CD4-positive, alpha-beta T cell treated with Interleukin-4 for 4 hours (primary cell): ENCODE results near the gene TNFSF12.
"Not testable (repeated sequence)": the region's sequence is repeated elsewhere in the genome, so short reads cannot be mapped to it uniquely, and the experiment has no call there.

Source experiments
- DNase-seq: peaks from one replicate; pipeline ENCODE4 v3.0.0-alpha.2; 2020

TNFSF12 gene

DNA sequence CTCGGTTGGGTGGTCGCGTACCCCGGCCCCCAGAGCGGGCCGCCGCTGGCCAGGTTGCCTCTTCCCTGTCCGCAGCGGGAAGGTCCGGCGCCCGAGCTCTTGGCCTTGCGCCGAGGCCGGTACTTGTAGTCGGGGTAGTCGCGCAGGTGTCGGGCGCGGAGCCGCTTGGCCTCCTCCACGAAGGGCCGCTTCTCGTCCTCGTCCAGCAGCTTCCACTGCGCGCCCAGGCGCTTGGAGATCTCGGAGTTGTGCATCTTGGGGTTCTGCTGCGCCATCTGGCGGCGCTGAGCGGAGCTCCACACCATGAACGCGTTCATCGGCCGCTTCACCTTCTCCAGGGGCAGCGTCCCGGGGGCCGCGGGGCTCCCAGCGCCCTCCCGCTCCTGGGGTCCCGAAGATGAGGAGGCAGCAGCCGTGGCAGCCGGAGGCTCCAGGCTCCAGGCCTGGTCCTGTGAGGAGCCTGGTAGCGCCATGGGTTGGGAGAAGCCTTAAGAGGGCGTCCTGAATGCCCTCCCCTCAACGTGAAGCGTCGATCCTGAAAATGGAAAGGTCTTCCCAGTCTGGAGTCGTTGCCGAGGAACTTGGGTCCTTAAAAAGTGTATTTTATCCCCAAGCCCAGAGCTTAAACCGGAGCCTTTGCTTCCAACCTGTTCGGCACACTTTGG lies 40.5 kb downstream of the TNFSF12 start:
- DNase-seq = peak; percentile 59

DNA sequence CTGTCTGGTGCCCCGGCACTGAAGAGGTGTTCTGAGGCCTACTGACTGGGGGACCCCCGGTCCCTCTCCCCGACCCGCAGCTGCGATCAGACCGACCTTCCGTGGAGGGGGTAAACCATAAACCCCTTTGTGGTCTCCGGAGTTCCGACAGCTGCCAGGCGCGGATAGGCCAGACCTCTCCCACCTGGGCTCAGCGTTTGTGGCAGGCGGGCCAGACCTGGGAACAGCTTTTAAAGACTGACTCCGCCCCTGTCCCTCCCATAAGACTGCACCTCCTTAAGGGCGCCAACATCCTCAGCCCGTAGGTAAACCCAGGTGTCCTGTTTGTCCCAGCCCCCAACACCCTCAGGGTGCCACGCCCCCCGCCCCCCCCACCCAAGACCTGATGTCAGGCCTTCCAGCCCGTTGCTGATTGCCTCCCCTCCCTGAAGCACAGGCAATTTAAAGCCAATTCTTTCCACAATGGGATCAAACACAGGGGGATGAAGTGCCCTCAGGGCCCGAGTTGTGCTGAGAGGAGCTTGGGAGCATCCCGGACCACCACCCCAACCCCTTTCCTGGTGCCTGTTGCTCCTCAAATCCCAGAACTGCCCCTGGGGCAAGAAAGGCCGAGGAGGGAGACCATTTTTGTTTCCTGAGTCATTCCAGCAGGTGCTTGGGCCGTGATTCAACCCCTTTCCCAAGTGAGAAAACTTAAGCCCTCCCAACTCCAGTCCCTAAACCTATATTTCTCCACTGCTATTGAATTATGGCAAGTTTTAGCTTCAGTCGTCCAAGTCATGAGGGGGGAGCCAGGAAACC lies 41.2 kb downstream of the TNFSF12 start, which contains the start of gene SOX15:
SOX15 (minus strand) TSS at position 204 of the 801 bp plus-strand sequence. CDS start 418 bp downstream, outside the sequence.
- no peak for DNase-seq

DNA sequence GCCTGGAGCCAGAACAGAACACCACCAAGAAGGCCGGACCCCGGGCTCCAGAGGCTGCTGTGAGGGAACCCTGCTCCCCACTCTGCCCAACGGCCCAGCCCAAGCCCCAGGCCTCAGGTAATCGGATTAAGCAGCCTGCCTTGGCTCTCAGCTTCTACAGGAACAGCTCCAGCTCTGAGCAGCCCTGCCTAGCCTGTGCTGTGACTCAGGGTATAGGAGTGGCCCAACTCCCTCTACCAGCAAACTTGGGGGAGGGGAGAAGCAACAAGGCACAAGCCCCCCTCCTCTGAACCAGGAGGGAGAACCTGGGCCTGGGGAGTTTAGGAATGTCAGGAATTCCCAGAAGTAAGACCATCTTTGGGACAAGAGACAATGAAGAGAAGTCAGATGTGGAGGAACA lies 41.9 kb downstream of the TNFSF12 start:
- no peak for DNase-seq

DNA sequence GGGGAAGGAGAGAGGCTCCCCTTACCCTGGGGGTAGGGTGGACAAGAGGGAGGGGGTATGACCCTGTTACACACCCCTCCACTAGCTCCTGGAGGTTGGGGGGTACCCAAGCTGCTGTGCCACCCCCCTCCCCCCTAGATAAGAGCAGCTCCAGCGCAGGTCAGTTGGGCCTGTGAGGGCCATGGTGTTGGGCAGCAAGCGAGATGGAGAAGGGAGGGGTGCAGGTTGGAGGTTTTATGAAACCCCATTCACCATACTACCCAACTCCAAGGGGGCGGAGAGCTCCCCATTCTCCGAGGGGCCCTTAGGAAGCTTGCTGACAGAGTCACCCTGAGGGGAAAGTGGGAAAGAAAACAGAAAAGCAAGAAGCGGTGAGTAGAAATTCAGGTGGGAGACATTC lies 42.7 kb downstream of the TNFSF12 start:
- DNase-seq = no peak

DNA sequence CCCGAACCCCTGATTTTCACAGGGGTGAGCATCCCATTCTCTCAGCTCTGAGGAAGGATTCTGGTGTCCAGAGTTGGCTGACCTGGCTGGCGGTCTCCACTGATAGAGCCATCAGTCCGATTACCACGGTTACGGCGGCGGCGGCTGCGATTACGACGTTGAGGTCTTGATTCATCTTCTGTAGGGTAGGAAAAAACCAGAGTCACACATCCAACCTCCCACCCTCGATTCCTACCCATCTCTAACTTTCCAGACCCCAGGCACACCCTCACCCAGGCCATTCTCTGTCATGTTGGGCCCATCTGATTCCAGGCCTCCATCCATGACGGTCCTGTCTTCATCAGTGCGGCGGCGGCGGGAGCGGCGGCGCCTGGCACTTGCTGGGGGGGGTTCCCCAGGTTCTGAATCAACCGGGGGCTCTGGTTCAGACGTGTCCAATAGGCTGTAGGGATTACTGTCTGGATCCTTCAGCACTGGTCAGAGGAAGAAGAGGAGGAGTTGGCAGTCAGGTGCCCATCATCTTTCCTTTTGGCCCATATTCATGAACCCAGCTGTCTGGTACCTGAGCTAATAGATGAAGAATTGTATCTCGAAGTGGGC lies 43.7 kb downstream of the TNFSF12 start:
- DNase-seq = no peak

DNA sequence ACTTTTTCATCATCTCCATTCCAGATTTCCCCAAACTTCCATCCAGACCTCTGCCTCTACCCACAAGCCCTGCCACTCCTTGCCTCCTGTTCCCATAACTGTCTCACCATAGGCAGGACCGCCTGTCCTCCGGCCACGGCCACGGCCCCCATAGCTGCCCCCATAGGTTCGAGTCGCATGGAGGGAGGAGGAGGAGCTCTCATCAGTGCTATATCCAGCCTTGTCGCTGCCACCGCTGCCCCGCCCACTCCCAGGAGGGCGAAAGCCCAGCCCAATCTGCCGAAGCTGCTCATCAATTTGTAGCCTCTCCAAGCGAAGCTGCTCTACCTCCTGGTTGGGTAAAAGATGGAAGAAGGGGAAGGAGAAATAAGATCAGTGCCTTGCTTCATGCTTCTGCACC lies 44.4 kb downstream of the TNFSF12 start:
- DNase-seq = no peak

- DNase-seq = not testable (repeated sequence)
Observed at GRCh38 chr17:7597561-7597960, 48.7 kb downstream of the TNFSF12 start.

DNA sequence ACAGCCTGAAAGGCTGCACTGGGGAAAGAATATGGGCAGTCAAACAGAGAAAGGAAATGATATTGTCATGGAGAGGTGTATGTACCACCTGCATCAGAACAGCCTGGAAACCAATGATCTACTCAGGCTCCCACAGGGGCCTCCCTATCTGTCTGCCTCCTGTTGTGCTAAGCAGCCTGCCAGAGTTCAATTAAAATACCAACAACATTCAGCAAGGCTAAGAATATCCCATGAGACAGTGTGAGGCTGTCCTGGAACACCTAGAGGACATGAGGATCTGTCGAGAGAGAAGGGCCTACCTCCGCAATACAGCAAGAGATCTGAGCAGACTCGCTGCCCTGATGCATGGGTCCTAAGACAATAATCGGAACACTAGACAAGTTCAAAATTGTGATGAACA lies 57.4 kb downstream of the TNFSF12 start:
- no peak for DNase-seq
